ENCODE measurements around the gene PXDN.
"Not testable (repeated sequence)": the region's sequence is repeated elsewhere in the genome, so short reads cannot be mapped to it uniquely, and the experiment has no call there.

DNA sequence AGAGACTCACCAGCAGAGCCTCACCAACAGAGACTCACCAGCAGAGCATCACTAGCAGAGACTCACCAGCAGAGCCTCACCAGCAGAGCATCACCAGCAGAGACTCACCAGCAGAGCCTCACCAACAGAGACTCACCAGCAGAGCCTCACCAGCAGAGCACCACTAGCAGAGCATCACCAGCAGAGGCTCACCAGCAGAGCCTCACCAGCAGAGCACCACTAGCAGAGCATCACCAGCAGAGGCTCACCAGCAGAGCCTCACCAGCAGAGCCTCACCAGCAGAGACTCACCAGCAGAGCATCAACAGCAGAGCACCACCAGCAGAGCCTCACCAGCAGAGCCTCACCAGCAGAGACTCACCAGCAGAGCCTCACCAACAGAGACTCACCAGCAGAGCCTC, 35.7 kb upstream of the PXDN start:
- TF ChIP-seq, protein P1, sequence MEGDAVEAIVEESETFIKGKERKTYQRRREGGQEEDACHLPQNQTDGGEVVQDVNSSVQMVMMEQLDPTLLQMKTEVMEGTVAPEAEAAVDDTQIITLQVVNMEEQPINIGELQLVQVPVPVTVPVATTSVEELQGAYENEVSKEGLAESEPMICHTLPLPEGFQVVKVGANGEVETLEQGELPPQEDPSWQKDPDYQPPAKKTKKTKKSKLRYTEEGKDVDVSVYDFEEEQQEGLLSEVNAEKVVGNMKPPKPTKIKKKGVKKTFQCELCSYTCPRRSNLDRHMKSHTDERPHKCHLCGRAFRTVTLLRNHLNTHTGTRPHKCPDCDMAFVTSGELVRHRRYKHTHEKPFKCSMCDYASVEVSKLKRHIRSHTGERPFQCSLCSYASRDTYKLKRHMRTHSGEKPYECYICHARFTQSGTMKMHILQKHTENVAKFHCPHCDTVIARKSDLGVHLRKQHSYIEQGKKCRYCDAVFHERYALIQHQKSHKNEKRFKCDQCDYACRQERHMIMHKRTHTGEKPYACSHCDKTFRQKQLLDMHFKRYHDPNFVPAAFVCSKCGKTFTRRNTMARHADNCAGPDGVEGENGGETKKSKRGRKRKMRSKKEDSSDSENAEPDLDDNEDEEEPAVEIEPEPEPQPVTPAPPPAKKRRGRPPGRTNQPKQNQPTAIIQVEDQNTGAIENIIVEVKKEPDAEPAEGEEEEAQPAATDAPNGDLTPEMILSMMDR (conservative IDR thresholded peaks at IDR 0.05; ENCODE audit: low read depth, low read length): not testable (repeated sequence)
- not testable (repeated sequence) for TF ChIP-seq RAD21 (IDR thresholded peaks at IDR 0.05; ENCODE audit: low read length); POLR2A (IDR thresholded peaks at IDR 0.05; ENCODE audit: low read depth, low read length); MAFK (IDR thresholded peaks at IDR 0.05; ENCODE audit: low read depth, low read length); RFX5 (IDR thresholded peaks at IDR 0.05; ENCODE audit: low read depth, low read length); SMC3 (IDR thresholded peaks at IDR 0.05; ENCODE audit: low read depth, low read length); MXI1 (IDR thresholded peaks at IDR 0.05; ENCODE audit: borderline replicate concordance, low read depth, low read length); RCOR1 (IDR thresholded peaks at IDR 0.05; ENCODE audit: insufficient replicate concordance, low read length)
